ENCODE data around the gene ETV5.

GRCh38 chr3:186125118-186125517, 16.2 kb upstream of the ETV5 start:
- TF ChIP-seq CTCF (IDR thresholded peaks at IDR 0.05; ENCODE audit: insufficient read depth, low read length, poor library complexity, severe bottlenecking) (no peak), EZH2phosphoT487 (conservative IDR thresholded peaks at IDR 0.05; ENCODE audit: low read length) (no peak)

Data from SU-DHL-6 (cell line).